NCI-H2196 (cell line): ENCODE measurements around the gene SRSF6.
"Not testable (repeated sequence)": the region's sequence is repeated elsewhere in the genome, so short reads cannot be mapped to it uniquely, and the experiment has no call there.

Experiments used
- DNase-seq: peaks from one replicate; lab custom pipeline; 2025; ENCODE audit not compliant: unreplicated experiment; lab: John Stamatoyannopoulos, UW

SRSF6 gene

GRCh38 chr20:43473381-43473704, 15.6 kb downstream of the SRSF6 start:
- DNase-seq, result no peak

DNA sequence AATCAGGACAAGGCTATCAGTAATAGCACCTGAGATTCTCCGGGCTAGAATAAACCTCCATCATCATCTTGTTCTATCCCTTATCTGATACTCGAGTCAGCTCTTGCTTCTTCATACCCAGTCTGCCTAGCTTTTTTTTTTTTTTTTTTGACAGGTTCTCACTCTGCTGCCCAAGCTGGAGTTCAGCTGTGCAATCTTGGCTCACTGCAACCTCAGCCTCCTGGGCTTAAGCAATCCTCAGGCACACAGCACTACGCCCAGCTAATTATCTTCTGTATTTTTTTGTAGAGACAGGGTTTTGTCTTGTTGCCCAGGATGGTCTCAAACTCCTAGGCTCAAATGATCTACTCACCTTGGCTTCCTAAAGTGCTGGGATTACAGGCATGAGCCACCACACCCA, 19.5 kb downstream of the SRSF6 start:
- DNase-seq, result no peak

DNA sequence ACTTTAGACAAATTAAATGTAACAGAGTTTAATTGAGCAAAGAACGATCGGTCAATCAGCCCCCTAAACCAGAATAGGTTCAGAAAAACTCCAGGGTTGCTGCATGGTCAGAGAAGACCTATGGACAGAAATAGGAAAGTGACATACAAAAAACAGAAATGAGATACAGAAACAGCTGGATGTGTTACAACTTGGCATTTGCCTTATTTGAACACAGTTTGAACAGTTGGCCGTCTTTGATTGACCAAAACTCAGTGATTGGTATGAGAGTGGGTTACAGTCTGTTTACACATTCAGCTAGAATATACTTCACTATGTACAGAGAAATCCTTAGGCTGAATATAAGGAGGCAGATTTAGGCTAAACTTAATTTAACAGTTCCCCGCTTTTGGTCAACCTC, 19.9 kb downstream of the SRSF6 start:
- no peak for DNase-seq

DNA sequence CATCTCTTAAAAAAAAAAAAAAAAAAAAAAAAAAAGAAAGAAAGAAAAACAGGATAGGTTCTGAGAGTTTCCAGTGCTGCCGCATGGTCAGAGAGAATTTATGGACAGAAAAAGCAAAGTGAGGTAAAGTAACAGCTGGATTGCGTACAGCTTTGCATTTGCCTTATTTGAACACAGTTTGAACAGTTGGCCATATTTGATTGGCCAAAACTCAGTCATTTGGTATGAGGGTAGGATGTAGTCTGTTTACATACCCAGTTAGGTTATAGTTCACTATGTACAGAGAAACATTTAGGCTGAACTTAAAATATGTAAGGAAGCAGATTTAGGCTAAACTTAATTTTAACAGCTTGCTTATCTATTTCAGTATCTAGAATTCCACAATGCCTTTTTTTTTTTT, 32.3 kb downstream of the SRSF6 start:
- no peak for DNase-seq

GRCh38 chr20:43492101-43492500, 34.4 kb downstream of the SRSF6 start:
- no peak for DNase-seq

- DNase-seq, result no peak
Measured at GRCh38 chr20:43495388-43495787, 37.7 kb downstream of the SRSF6 start.

DNA sequence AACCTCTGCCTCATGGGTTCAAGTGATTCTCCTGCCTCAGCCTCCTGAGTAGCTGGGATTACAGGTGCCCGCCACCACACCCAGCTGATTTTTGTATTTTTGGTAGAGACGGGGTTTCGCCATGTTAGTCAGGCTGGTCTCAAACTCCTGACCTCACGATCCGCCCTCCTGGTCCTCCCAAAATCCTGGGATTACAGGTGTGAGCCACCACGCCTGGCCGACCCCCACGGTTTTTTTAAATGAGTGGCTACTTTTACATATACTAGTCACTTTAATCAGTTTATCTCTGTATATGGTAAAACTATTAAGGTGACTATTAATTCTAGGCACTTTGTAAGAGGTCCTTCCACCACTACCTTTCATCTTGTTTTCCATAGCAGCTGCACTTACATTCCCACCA, 44.3 kb downstream of the SRSF6 start:
- not testable (repeated sequence) for DNase-seq

DNA sequence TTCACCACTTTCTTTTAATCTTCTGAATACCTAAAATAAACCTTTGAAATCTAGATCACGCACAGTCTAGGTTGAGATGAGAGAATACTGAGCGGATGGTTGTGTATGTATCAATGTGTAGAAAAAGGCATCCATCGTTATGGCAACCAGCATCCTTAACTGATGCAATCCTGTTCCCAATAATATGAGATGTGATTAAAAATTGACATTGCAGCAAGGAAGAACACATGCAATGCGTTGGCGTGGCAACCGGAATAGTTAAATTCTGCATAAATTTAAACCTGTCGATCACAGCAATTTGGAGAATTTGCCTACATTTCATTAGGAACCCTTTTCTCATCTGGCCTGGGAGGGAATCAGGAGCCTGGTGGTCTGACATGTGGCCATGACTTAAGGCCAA, 48.5 kb downstream of the SRSF6 start:
- no peak for DNase-seq

GRCh38 chr20:43507150-43508080, 49.7 kb downstream of the SRSF6 start, which contains the start of gene L3MBTL1:
Gene L3MBTL1, plus strand, starts transcription at chr20:43507697. Its CDS starts 5,807 bp downstream, at chr20:43513504.
- peak; percentile 54 for DNase-seq

DNA sequence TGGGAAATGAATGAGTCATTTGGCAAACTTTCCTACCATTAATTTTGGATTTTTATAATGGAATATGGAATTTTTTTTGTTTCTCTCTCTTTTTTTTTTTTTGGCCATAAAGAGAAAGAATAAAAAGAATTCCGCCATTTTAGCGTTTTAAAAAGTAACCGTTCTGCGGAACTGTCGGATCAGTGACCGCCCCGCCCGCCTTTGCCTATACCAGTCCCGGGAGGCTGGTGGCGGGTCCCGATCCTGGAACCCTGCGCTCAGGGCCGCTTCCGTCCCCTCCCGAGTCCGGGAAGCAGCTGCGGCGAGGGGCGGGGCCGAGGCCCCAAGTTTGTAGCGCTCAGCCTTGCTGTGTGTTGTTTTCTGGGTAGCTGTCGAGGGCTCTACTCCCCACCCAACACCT, 50.4 kb downstream of the SRSF6 start:
- no peak for DNase-seq

DNA sequence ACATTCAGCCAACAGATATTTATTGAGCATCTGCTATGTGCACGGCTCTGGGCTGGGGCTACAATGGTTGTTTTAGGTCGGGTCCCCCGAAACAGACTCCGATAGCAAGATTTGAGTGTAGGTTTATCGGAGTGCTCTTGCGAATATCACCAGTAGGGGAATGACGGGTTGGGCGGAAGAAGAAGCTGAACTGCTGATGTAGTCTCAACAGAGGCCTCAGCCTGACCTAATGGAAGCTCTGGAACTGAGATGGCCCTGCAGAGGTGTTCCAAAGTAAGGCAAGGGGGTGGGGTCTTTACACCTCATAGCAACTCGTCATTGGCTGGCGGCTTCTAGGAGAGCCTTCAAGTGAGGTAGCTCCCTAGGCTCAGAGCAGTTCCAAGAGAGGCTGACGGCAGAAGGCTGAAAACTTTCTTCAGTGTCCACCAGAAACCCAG, 50.9 kb downstream of the SRSF6 start:
- no peak for DNase-seq

GRCh38 chr20:43511879-43512278, 54.2 kb downstream of the SRSF6 start:
- no peak for DNase-seq

DNA sequence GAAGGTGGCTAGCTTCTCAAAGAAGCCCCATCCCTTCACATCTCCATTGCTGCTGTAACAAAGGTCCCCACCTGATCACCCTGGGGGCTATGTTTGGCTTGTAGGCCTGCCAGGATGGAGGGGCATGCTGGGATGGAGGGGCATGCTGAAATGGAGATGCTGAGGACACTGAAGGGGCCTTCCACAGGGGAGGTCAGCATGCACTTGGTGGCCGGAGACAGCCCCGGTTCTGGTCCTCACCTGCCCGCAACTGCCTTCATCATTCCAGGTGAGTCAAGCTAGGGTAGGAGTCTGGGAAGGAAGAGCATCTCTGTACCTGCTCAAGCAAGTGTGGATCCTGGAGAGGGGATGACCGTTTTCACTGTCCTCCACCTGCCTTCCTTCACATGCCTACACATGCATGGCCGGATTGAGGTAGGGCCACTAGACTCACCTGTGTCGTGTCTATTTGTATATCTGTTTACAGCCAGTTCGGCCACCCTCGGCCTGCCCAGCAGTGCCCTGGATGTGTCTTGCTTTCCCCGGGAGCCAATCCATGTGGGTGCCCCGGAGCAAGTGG, 55.8 kb downstream of the SRSF6 start:
- no peak for DNase-seq
